GM12874 (cell line): ENCODE measurements around the gene CTNNA1.

Source experiments
- CTCF ChIP-seq: IDR thresholded peaks from 2 replicates; pipeline ENCODE4 v1.5.1; 2011; ENCODE audit warnings: low read depth, mild to moderate bottlenecking, control low read depth, low read length, moderate library complexity; ENCODE audit not compliant: insufficient read depth

The CTNNA1 gene

GRCh38 chr5:138889994-138890393 is 136.8 kb downstream of the CTNNA1 start:
- TF ChIP-seq CTCF, result no peak

- TF ChIP-seq CTCF, result no peak
These were observed 137.4 kb downstream of the CTNNA1 start for GRCh38 chr5:138890644-138891043.

- TF ChIP-seq CTCF, result no peak
These were observed 142.7 kb downstream of the CTNNA1 start for GRCh38 chr5:138895918-138896317.

- no peak for TF ChIP-seq CTCF
These were observed 145.1 kb downstream of the CTNNA1 start for GRCh38 chr5:138898299-138898698.

- TF ChIP-seq CTCF, result no peak
These were observed 145.5 kb downstream of the CTNNA1 start for GRCh38 chr5:138898742-138899141.

- TF ChIP-seq CTCF, result no peak
These were observed 147.2 kb downstream of the CTNNA1 start for GRCh38 chr5:138900281-138900965.

GRCh38 chr5:138901716-138902115 is 148.5 kb downstream of the CTNNA1 start:
- no peak for TF ChIP-seq CTCF
